HS-27A (cell line): ENCODE results near the gene USP16.
"Not testable (repeated sequence)": the region's sequence is repeated elsewhere in the genome, so short reads cannot be mapped to it uniquely, and the experiment has no call there.

Experiments used
- DNase-seq: peaks from one replicate; pipeline ENCODE4 v3.0.0-alpha.2; 2012; ENCODE audit warnings: low read depth, missing footprints

Gene USP16

GRCh38 chr21:29024474-29025327, at the start of gene USP16:
TSS of gene USP16 (plus strand) at chr21:29024668. CDS start at chr21:29027914, 3,246 bp downstream.
- peak; percentile 100 for DNase-seq

- DNase-seq: no peak
Measured at GRCh38 chr21:28975397-28975796, 49.1 kb upstream of the USP16 start.

GRCh38 chr21:28979092-28979491, 45.4 kb upstream of the USP16 start:
- no peak for DNase-seq

DNA sequence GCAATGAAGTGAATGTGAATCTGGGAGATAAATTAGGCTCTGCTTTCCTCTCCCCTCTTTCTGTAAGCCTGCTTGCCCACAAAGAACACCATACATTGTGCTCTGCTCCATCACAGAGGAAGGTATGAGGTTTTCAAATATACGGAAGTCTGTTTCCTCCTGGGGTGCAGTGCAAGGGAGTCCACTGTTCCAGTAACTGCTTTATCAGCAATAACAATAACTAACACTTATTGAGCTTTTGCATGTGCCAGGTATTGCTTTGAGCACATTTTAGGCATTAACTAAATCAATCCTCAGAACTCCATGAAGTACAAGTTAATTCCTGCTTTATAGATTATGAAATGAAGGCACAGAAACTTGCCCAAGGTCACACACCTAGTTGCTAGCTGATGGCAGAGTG, 41.8 kb upstream of the USP16 start:
- no peak for DNase-seq

DNA sequence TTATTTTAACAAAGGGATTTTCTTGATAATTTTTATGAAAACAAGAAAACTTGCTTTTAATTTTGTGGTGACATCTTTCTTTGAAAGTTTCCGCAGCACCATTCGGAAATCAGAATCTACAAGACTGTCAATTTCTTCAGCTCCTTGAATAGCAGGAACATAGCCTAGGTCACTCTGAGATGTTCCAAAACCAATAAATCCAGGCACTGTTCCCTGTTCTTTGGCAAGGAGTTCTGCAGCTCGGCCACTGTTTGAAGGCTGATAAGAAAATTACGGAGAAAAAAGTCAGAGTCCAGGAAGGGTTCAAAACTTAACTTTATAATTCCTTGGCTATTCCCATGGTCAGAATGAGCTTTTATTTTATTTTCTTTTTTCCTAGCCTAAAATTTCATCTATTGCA, 37.8 kb upstream of the USP16 start:
- no peak for DNase-seq

DNA sequence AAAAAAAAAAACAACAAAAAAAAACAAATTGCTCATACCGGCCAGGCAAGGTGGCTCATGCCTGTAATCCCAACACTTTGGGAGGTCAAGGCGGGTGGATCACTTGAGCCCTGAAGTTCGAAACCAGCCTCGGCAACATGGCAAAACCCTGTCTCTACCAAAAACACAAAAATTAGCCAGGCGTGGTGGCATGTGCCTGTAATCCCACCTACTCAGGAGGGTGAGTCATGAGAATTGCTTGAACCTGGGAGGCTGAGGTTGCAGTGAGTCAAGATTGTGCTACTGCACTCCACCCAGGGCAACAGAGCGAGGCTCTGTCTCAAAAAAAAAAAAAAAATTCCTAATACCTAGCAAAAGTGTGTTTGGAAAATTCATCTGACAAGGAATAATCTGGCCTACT, 36.3 kb upstream of the USP16 start:
- not testable (repeated sequence) for DNase-seq

GRCh38 chr21:28991861-28992525, 32.5 kb upstream of the USP16 start:
- no peak for DNase-seq

GRCh38 chr21:28992526-28993292, 31.8 kb upstream of the USP16 start, which contains the start of gene LTN1:
TSS of gene LTN1 (minus strand) at chr21:28992877. CDS start at chr21:28992805, 72 bp downstream.
- peak; percentile 99 for DNase-seq

- DNase-seq: no peak
Measured at GRCh38 chr21:28993293-28993629, 31.2 kb upstream of the USP16 start.

GRCh38 chr21:29002442-29003144, 21.9 kb upstream of the USP16 start:
- peak; percentile 92 for DNase-seq

DNA sequence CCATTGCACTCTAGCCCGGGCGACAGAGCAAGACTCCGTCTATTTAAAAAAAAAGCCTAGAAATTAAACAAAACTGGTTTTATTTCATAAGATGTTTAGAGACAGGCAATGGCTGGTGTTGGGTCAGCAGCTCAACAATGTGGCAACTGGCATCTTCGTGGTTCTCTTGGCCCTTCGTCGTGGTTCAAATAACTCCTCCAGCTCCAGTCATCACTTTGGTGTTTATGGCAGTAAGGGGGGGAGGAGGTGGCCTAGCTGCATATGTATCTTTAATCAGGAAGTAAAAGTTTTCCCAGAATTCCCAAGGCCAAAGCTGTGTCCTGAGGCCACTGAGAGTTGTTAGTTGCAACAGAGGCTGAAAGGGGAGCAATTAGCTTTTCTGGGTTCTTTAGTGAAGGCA, 18.8 kb upstream of the USP16 start:
- no peak for DNase-seq

GRCh38 chr21:29007135-29007534, 17.3 kb upstream of the USP16 start:
- DNase-seq: no peak

- DNase-seq: no peak
Measured at GRCh38 chr21:29007810-29008209, 16.7 kb upstream of the USP16 start.

DNA sequence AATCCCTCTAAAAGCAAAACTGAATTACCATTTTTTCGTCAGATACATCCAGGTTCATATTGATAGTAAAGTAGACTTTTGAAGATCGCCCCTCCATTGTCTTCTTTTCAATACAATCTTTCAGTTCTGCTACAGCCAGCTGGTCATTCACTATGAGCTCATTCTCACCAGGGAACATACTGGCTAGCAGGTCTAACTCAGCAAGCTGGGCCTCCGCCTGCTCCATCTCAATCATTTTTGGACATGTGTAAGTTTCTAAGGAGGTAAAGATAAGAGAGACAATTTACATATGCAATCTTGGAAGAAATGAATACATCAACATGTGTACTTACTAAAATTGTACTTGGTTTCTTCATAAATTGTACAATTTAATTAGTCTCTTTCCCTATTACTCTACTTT, 16.1 kb upstream of the USP16 start:
- DNase-seq: no peak

GRCh38 chr21:29011236-29011635, 13.2 kb upstream of the USP16 start:
- not testable (repeated sequence) for DNase-seq

- DNase-seq: no peak
Measured at GRCh38 chr21:29017639-29018237, 6.7 kb upstream of the USP16 start.

DNA sequence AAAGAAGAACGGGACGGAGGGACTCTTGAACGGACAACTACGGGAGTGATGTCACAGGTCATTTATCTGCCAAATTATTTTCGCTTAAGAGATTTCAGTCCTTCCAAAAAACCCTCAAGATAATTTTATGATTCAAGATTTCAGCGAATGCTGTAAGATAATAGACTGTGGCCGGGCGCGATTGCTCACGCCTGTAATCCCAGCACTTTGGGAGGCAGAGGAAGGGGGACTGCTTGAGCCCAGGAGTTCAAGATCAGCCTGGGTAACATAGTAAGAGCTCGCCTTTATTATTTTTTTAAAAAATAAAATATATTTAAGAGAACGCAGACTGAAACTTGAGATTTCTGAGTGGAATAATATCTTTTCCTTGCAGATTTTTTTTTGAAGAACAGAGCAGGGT, 5.9 kb upstream of the USP16 start:
- DNase-seq: no peak

- no peak for DNase-seq
Measured at GRCh38 chr21:29022166-29022565, 2.3 kb upstream of the USP16 start.

- no peak for DNase-seq
Measured at GRCh38 chr21:29025328-29025713, 853 bp downstream of the USP16 start.

- DNase-seq: no peak
Measured at GRCh38 chr21:29029524-29029923, 5.1 kb downstream of the USP16 start.

DNA sequence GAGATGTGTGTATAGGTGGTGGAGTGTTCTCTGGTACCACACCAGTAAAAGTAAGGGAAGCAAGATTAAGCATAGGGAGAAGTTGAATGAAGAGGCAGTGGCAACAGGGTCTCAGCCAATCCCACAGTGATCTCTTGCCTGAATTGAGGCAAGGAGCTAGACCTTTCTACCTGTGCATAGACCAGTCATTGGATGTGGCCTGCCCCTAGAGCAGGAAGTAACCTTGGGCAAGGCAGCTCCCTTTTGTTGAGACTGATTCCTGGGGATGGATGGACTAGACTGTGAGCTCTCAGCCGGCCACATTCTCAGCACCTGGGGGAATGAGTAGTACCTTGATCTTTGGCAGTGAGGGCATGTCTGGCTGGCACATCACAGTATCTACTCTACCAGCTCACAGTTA, 6.4 kb downstream of the USP16 start:
- DNase-seq: no peak

- no peak for DNase-seq
Measured at GRCh38 chr21:29033301-29033700, 8.8 kb downstream of the USP16 start.
